NT2/D1 (cell line): ENCODE results near the gene LSM10.

Experiments used
- DNase-seq: peaks from one replicate; pipeline ENCODE4 v3.0.0-alpha.2; 2011; ENCODE audit warnings: low read depth, low spot score
- H3K27me3 ChIP-seq: 2 replicates; pipeline ENCODE4 v1.6.0; 2011; ENCODE audit warnings: mild to moderate bottlenecking; ENCODE audit not compliant: insufficient read length, insufficient read depth
- H3K36me3 ChIP-seq: 2 replicates; pipeline ENCODE4 v1.6.1; 2011; ENCODE audit warnings: mild to moderate bottlenecking, low read length, mixed read lengths; ENCODE audit not compliant: insufficient read depth, insufficient read length
- H3K4me1 ChIP-seq: 2 replicates; pipeline ENCODE4 v1.5.1; 2011; ENCODE audit not compliant: insufficient read depth, insufficient read length
- H3K4me3 ChIP-seq: 2 replicates; pipeline ENCODE4 v1.5.1; 2011; ENCODE audit warnings: low read depth; ENCODE audit not compliant: insufficient read length
- H3K9ac ChIP-seq: 2 replicates; pipeline ENCODE4 v1.6.0; 2011; ENCODE audit warnings: low read depth; ENCODE audit not compliant: insufficient read length
- H3K9me3 ChIP-seq: 2 replicates; pipeline ENCODE4 v1.5.1; 2011; ENCODE audit warnings: mild to moderate bottlenecking, low read length; ENCODE audit not compliant: insufficient read depth
- SUZ12 ChIP-seq: IDR thresholded peaks from 2 replicates; pipeline ENCODE4 v1.6.1; 2011; ENCODE audit not compliant: insufficient read length, insufficient read depth; ENCODE audit errors: extremely low read depth
- YY1 ChIP-seq: IDR thresholded peaks from 2 replicates; pipeline ENCODE4 v1.6.1; 2011; ENCODE audit not compliant: insufficient read length, insufficient read depth
- ZNF274 ChIP-seq: IDR thresholded peaks from 2 replicates; pipeline ENCODE4 v1.6.1; 2011; ENCODE audit warnings: mild to moderate bottlenecking, low read depth, low read length

The LSM10 gene

GRCh38 chr1:36396359-36396758 lies 1.3 kb downstream of the LSM10 start:
- TF ChIP-seq ZNF274 (no peak), SUZ12 (no peak), YY1 (no peak)
- Histone ChIP-seq H3K9ac (no peak overlapping the region), H3K4me3 (no peak overlapping the region), H3K36me3 (peaks cover 32% of the 10 kb centered on the region), H3K4me1 (peaks cover 8% of the 10 kb centered on the region), H3K27me3 (no peaks in the 10 kb centered on the region), H3K9me3 (no peaks in the 10 kb centered on the region)
- DNase-seq: no peak

GRCh38 chr1:36393686-36394085 lies 4.0 kb downstream of the LSM10 start:
- H3K4me3 ChIP-seq: no peak overlapping the region
- H3K36me3 ChIP-seq: peaks cover 57% of the 10 kb centered on the region
- peaks cover 2% of the 10 kb centered on the region for H3K4me1 ChIP-seq
- no peaks in the 10 kb centered on the region for H3K27me3 ChIP-seq
- H3K9ac ChIP-seq: no peak overlapping the region
- H3K9me3 ChIP-seq: no peaks in the 10 kb centered on the region
- TF ChIP-seq SUZ12 (no peak), YY1 (no peak)
- DNase-seq: no peak

- H3K9me3 ChIP-seq: no peaks in the 10 kb centered on the region
- peaks cover 2% of the 10 kb centered on the region for H3K4me1 ChIP-seq
- no peaks in the 10 kb centered on the region for H3K27me3 ChIP-seq
- H3K9ac ChIP-seq: no peak overlapping the region
- TF ChIP-seq SUZ12 (no peak), ZNF274 (no peak), YY1 (no peak)
- H3K36me3 ChIP-seq: peaks cover 57% of the 10 kb centered on the region
- no peak overlapping the region for H3K4me3 ChIP-seq
- no peak for DNase-seq
Observed at GRCh38 chr1:36392836-36393235, 4.9 kb downstream of the LSM10 start.

GRCh38 chr1:36391271-36391670 lies 6.4 kb downstream of the LSM10 start:
- H3K4me1 ChIP-seq: peaks cover 12% of the 10 kb centered on the region
- H3K4me3 ChIP-seq: no peak overlapping the region
- no peaks in the 10 kb centered on the region for H3K27me3 ChIP-seq
- no peak overlapping the region for H3K9ac ChIP-seq
- no peak for TF ChIP-seq ZNF274
- H3K9me3 ChIP-seq: no peaks in the 10 kb centered on the region
- no peak for DNase-seq
- H3K36me3 ChIP-seq: peaks cover 57% of the 10 kb centered on the region

- Histone ChIP-seq H3K9me3 (no peaks in the 10 kb centered on the region), H3K4me1 (peaks cover 12% of the 10 kb centered on the region), H3K36me3 (peaks cover 57% of the 10 kb centered on the region), H3K9ac (no peak overlapping the region), H3K27me3 (no peaks in the 10 kb centered on the region), H3K4me3 (no peak overlapping the region)
- DNase-seq: no peak
- no peak for TF ChIP-seq ZNF274
- no peak for TF ChIP-seq YY1
- no peak for TF ChIP-seq SUZ12
Observed at GRCh38 chr1:36390411-36390810, 7.3 kb downstream of the LSM10 start.

GRCh38 chr1:36389999-36390398 lies 7.7 kb downstream of the LSM10 start:
- Histone ChIP-seq H3K4me1 (peaks cover 12% of the 10 kb centered on the region), H3K4me3 (no peak overlapping the region), H3K9ac (no peak overlapping the region), H3K27me3 (no peaks in the 10 kb centered on the region), H3K9me3 (no peaks in the 10 kb centered on the region), H3K36me3 (peaks cover 57% of the 10 kb centered on the region)
- no peak for TF ChIP-seq ZNF274
- no peak for TF ChIP-seq SUZ12
- TF ChIP-seq YY1: no peak
- no peak for DNase-seq

GRCh38 chr1:36389261-36389660 lies 8.4 kb downstream of the LSM10 start:
- Histone ChIP-seq H3K9me3 (no peaks in the 10 kb centered on the region), H3K9ac (no peak overlapping the region), H3K4me1 (peaks cover 12% of the 10 kb centered on the region), H3K36me3 (peaks cover 54% of the 10 kb centered on the region), H3K27me3 (no peaks in the 10 kb centered on the region), H3K4me3 (no peak overlapping the region)
- TF ChIP-seq SUZ12: no peak
- no peak for TF ChIP-seq ZNF274
- TF ChIP-seq YY1: no peak
- no peak for DNase-seq
